ENCODE measurements around the gene SOBP.
"Not testable (repeated sequence)": the region's sequence is repeated elsewhere in the genome, so short reads cannot be mapped to it uniquely, and the experiment has no call there.

The SOBP gene, protein sequence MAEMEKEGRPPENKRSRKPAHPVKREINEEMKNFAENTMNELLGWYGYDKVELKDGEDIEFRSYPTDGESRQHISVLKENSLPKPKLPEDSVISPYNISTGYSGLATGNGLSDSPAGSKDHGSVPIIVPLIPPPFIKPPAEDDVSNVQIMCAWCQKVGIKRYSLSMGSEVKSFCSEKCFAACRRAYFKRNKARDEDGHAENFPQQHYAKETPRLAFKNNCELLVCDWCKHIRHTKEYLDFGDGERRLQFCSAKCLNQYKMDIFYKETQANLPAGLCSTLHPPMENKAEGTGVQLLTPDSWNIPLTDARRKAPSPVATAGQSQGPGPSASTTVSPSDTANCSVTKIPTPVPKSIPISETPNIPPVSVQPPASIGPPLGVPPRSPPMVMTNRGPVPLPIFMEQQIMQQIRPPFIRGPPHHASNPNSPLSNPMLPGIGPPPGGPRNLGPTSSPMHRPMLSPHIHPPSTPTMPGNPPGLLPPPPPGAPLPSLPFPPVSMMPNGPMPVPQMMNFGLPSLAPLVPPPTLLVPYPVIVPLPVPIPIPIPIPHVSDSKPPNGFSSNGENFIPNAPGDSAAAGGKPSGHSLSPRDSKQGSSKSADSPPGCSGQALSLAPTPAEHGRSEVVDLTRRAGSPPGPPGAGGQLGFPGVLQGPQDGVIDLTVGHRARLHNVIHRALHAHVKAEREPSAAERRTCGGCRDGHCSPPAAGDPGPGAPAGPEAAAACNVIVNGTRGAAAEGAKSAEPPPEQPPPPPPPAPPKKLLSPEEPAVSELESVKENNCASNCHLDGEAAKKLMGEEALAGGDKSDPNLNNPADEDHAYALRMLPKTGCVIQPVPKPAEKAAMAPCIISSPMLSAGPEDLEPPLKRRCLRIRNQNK

DNA sequence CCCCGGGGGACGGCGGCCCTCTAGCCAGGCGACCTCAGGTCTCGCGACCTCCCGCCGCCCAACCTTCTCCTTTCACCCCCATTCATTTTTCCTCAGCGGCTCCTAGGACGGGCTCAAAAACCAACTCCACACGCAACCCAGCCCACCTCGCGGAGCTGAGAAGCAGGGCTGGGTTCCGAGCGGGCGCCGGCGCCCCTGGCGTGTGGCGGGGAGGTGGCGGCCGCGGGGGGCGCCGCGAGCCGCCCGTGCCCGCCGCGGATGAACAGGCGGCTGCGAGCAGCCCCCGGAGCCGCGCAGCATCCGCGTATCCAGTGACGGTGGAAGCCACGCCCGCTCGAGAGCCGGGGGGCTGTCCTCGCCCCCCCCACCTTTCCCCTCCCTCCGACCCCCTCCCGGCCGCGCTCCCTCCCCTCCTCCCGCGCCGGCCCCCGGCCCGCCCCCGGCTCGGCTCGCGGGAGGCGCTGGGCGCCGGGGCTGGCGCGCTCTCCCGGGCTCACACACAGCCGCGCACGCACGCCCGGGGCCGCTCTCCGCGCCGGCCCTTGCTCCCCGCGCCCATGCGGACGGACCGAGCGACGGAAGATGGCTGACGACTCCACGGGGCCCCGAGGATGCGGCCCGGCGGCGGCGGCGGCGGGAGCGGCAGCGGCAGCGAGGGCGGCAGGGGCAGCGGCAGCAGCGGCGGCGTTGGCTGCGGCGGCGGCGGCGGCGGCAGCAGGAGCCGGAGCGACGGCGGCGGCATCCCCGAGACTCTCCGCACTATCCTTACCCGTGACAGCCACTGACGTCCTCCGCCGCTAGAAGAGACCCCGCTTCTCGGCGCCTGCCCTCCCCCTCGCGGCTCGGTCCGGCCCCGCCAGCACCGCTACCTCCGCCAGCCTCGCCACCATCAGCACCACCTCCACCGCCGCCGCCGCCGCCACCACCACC lies at the start of gene SOBP:
Gene SOBP (plus strand): TSS at position 482 of the 930 bp plus-strand sequence. CDS start 500 bp downstream, outside the sequence.
- DNase-seq = peak; percentile 19 to 59

DNA sequence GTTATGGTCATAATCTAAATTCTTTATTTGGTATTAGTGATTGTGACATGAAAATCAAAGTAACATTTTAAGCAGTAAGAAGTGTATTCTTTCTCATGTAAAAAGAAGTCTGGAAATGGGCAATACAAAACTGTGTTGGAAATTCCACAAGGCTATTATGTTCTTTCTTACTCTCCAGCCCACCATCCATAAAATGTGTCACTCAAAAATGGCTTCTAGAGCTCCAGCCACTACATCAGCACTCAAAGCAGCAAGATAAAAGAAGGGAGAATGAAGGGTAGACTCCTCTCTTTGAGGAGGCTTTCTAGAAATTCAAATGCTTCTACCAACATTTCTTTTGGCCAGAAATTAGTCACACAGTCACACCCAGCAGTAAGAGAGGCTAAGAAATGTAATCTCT lies 49.0 kb upstream of the SOBP start:
- DNase-seq = no peak

DNA sequence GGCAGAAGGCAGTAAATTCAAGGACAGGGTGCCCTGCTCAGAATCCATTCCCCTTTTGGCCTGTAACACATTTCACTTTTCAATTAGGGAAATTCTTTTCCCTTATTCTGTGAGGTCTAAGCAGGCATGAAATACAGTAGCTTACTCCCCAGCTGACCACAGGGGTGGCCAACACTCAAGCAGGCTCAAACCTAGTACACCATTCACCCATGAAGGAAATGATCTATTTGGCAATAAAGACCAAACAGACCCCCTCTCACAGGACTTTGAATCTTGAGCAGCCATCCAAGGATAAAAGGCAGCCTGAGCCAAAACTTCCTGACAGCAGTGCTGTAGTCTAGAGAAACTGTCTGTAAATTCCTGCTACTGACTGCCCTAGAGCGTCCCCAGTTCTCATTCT lies 48.2 kb upstream of the SOBP start:
- DNase-seq = no peak

DNA sequence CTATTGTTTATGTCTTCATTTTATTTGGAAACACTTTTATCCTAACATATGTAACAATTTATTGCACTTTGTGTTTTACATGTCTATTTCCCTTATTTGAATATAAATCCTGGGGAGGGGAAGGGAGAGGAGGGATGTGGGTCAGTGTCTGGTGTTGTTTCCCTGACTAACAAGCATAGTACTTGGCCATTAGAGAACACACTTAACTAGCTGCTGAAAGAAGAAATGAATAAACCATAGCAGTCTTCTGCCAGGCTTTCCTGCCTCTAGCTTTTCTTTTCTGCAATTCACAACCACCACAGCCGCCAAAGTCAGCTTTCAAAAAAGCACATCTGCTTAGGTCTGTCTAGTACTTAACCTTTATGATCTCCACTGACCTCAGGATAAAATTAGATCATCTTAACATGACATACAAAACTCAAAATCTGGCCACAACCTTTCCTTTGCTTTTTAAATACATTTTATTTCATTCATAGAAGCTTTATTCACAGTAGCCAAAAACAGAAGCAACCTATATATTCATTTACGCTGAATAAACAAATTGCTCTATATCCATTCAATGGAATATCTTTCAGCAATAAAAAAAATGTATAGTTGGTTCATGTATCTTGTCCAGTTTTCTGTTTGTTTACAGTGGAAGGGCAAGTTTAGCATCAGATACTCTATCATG lies 46.8 kb upstream of the SOBP start:
- DNase-seq = no peak

DNA sequence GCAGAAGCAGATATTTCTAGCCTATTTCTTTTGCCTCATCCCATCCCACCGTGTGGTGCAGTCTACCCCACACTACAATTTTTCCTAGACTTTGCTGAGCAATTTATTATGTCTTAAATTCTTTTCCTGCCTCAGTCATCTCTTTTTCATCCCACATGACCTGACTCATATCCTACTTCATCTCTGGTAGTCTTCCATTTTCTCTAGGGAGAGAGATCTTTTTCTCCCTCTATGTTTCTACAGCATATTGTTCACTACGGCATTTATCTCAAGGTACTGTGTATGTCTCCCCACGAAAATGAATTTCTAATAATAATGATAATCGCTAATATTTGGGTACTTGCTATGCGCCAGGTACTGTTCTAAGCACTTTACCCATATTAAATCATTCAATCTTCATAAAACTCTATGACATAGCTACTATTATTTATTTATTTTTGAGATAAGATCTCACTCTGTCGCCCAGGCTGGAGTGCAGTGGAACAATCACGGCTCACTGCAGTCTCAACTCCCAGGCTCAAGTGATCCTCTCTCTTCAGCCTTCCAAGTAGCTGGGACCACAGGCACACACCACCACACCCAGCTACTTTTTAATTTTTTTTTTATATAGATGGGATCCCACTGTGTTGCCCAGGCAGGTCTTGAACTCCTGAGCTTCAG lies 46.2 kb upstream of the SOBP start:
- no peak for DNase-seq

DNA sequence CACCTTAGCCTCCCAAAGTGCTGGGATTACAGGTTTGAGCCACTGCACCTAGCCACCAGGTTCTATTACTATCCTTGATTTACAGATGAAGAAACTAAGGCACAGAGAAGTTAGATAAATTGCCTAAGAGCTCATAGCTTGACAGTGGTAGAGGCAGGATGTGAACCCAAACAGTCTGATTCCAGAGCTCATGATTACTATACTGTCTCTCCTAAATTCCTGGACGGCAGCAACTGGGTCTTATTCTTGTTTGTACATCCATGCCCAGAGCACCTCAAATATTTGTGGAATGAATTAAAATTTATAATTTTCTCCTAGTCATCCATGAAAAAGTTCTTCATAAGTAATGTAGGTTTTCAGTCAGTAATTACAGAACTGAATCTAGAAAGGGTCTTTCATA lies 45.6 kb upstream of the SOBP start:
- DNase-seq = no peak

DNA sequence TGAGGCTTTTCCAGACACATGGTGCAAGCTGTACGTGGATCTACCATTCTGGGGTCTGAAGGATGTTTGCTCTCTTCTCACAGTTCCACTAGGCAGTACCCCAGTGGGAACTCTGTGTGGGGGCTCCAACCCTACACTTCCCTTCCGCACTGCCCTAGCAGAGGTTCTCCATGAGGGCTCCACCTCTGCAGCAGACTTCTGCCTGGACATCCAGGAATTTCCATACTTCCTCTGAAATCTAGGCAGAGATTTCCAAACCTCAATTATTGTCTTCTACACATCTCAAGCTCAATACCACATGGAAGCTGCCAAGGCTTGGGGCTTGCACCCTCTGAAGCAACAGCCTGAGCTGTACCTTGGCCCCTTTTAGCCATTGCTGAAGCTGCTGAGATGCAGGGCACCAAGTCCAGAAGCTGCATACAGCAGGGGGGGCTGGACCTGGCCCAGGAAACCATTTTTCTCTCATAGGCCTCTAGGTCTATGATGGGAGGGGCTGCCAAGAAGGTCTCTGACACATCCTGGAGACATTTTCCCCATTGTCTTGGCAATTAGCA lies 42.2 kb upstream of the SOBP start:
- DNase-seq = no peak

DNA sequence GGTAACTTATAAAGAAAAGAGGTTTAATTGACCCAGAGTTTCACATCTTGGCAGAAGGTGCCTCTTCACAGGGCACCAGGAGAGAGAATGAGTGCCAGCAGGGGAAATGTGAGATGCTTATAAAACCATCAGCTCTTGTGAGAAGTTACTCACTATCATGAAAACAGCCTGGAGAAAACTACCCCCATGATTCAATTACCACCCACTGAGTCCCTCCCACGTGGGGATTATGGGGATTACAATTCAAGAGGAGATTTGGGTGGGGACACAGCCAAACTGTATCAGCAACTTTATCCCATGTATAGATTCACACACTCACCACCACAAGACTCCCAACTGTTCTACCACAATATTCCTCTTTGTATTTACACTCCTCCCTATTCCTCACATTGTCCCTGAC lies 41.1 kb upstream of the SOBP start:
- no peak for DNase-seq

DNA sequence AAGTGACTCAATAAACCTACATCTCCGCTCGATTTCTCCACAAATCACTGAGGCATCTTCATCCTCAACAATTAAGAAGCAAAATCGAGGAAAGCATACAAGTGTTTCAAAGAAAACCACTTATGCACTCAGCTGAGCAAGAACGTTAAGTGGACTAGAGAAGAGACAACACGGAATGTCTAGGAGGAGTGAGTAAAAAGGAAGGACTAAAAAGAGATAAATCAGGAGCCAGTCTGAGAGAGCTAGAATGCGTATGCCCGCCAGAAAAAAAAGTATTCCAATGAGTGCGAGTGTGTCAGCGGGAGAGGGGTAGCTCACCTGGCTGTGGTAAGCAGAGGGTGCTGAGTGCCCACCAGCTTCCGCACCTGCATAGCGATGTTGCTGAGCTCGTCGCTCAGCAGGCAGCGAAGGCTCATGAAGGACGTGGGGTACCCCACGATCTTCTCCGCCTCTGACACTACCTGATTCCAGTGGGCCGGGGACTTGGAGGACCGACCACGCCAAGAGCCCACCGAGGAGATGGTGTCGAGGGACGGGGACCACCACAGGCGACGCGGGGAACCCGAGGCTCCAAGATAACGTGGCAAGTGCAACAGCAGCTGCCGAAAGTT lies 31.1 kb upstream of the SOBP start:
- DNase-seq = no peak

DNA sequence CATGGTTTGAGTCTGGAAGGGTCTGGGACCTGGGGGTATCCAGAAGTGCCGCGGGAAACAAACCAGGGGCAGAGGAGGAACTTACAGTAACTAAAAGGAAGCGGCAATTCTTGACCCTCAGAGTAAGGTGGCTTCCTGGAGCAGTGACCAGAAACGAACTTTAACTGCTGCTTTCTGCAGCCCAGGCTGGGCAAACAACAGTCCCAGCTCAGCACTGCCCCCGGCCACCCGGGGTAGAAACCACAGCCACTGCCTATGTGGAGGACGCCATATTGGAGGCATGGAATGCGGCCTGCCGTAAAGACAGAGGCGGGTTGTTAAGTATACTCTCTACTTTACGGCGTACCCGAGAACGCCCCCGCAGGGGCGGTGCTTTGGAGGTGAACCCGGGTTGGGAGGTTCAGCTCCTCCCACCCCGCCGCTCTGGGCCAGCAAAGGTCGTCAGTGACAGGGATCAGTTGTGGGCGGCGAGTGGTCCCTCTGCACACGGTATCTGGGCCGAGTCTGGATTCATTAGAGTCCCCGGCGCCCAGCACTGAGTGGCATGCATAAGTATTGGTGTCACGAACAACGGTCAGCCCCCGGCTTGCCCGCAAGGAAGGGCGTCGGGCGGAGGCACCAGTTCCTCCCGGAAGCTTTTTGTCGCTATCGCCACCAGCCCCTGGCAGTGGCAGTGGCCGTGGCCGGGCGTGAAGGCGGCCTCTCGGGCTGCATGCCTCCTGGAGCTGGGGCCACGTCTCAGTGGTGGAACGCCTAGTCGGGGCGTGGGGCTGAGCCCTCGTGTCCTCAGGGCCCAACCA lies 30.4 kb upstream of the SOBP start, which contains the start of gene PDSS2:
Gene PDSS2 (minus strand): TSS at position 282 of the 800 bp plus-strand sequence. CDS start 279 bp downstream, at position 3.
- DNase-seq = peak; percentile 92 to 94

DNA sequence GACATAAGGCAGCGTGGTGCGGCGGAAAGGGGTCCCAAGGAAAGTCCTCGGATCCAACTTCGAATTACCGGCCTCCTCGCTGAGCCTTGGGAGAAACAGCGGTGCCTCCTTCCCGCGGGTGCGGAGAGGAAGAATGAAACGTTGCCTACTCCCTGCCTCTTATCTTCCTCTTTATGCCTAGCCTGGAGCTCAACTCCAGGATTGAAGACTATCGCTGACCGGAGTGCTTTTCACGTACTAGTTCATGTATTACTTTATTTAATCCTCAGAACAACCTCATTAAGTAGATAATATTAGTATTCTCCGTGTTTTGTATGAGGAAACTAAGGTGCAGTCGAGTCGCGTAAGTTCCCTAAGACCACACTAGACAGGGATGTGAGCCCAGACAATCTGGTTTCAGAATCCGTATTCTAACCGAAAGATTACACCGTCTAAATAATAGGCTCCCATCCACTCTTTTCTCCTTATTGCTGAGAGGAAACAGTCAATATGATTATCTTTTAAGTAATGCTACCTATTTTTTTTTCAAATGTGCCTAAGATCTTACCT lies 29.8 kb upstream of the SOBP start:
- no peak for DNase-seq

DNA sequence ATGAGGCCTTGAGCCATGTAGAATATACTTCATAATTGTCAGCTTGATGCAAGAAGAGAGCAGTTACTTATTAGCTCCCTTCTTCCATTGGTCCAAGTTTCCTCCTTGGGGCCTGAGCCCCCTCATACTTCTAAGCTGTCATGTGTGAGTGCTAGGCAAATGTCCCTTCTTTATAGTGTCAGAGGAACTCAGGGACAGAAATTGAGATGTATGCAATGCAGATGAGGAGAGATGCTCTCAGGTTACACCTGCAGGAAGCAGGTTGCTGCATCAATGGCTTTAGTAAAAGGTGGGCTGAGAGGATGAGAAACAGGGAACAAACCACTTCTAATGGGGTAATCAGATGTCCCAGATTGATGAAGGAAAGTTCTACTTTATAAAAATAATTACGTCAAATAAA lies 23.9 kb upstream of the SOBP start:
- DNase-seq = no peak

DNA sequence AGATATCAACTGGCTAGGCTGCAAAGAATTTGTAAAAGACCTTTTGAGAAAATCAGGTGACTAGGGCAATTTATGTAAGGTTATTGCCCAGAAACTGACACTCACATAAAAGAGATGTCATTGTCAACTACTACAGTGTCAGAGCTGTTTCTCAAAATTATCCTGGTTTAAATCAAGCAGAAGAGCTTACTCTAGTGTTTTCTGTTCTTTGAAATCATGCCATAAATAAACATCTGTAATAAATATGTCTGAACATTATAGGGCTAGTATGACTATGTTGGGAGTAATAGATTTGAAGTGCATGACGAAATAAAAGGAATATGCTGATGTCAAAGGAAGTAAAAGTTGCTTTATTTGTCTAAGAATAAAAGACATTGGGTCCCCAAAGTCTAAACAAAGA lies 19.6 kb upstream of the SOBP start:
- no peak for DNase-seq

DNA sequence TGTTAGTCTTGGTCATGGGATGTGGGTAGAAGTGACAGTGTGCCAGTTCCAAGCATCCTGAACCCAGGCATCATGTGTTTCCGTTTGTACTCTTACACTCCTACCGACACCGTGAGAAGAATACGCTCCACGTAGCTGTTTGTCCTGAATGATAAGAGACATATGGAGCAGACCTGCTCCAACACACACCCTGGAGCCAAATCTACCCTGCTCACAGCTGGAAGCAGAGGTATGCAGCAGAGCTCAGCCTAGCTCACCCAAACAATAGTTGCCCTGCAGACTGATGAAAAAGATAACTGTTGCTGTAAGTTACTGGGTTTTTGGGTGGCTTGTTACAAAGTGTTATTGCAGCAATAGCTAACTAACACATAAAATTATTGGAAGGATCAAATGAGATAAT lies 16.3 kb upstream of the SOBP start:
- no peak for DNase-seq

DNA sequence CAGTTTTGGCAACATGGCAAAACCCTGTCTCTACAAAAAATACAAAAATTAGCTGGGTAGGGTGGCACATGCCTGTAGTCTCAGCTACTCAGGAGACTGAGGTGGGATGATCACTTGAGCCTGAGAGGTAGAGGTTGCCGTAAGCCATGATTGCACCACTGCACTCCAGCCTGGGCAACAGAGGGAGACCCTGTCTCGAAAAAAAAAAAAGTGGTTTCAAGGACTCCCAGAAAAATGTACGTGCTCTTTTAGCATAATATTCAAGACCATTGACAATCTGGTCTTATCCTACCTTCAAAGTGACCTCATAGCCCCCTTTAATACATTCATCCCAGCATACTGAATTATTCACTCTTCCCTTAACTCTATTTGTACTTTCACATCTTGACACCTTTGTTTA lies 14.6 kb upstream of the SOBP start:
- not testable (repeated sequence) for DNase-seq

DNA sequence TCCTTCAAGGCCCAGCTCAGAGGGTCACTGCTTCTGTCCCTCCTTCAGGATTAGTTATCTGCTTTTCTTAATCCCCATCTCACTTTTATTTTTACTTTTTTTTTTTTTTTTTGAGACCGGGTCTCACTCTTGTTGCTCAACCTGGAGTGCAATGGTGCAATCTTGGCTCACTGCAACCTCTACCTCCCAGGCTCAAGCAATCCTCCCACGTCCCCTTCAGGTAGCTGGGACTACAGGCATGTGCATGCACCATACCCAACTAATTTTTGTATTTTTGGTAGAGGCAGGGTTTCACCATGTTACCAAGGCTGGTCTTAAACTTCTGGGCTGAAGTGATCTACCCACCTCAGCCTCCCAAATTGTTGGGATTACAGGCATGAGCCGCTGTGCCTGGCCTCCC lies 14.1 kb upstream of the SOBP start:
- DNase-seq = not testable (repeated sequence)

DNA sequence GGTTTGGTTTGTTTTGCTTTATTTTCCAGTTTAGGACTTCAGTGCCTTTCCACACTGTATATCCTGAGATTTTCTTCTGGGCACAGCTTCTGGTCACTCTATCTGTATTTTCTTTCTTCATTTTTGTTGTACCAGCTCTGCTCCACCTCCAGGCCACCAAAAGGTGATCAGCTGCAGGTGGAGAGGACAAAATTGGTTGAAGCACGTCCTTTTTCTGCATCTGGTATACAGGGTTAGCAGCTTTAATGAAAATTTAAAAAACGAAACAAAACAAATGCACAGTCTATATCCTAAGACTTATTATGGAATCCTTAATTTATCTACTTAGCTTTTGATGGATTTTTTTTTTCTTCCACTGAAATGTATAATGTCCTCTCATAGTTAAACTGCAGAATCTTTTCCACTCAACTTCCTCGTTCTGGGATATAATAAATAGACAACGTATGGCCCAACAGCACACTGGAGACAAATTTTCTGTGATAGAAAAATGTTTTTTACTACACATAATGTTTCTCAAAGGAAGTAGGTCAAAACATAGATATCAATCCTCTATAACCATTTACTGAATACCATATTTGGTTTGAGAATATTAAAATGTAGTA lies 10.7 kb upstream of the SOBP start:
- no peak for DNase-seq

DNA sequence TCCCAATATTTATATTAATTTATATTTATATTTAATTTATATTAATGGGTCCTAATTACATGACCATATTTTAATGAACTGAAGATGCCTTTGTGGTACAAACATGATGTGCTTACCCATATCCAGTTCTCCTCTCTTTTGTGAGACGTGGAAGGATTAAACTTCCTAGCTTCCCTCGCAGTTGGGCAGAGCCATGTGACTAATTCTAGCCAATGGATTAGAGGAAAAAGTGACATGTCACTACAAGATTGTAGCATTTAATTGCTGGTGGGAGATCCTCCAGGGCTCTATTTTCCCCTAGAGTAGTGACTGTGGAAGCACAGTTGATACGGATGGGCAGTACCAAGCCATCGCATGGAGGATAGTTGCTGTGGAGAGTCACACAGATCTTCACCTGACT lies 4.8 kb upstream of the SOBP start:
- no peak for DNase-seq

DNA sequence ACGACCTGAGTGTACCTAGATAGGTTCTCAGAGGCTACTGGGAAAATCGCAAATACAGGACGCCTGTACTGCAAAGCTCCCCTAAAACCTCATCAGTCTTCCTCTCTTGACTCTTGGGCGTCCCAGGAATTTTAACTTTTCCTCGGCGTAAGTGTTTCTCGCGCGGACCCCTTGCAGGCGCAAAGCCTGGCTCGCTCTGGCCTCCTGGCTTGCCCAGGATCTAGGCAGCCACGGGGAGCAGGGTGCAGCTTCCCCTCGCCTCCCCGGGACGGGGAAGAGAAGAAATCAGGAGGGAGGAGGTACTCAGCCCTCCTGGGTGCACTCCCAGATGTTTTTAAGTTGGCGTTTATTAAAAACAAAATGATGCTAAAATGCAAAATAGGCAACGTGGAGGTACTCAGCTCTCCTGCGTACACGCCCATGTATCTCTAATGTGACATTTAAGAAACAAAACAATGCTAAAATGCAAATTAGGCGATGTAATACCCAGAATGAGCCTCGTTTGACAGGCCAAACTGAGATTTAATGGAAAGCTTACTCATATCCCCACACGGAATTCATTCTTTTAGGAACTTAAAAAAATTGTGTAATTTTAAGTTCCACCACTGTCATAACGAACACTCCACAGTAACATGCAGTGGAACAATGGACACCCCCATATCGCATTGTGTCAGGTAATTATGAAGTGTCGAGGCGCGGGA lies 1.6 kb upstream of the SOBP start:
- DNase-seq = no peak
